Caco-2 (cell line): ENCODE measurements around the gene BTBD8. TPM values are rescaled to one million over a fixed set of nuclear protein-coding genes. Genes with fewer than 3 reads are reported as not detected.

ENCODE experiments used
- BruUV-seq: library from RNA; stranded (reverse); fragments of 400-500 nt; replicated peaks from 2 replicates; lab custom pipeline; 2021; lab: Mats Ljungman, UMichigan
- CTCF ChIA-PET: fragments of 300-600 bp; sonication (Branson Sonifier 250); formaldehyde crosslinking; loops from one replicate; lab custom pipeline; 2022; ENCODE audit warnings: antibody characterized with exemption; lab: Charles Lee
- POLR2A ChIA-PET: fragments of 300-600 bp; sonication (Branson Sonifier 250); formaldehyde crosslinking; loops from one replicate; lab custom pipeline; 2022; ENCODE audit warnings: antibody characterized with exemption; lab: Charles Lee
- DNase-seq, 2 experiments: peaks; one replicate each; pipeline versions ENCODE4 v3.0.0 to v3.0.0-alpha.2; 2020 to 2022
- H3K27me3 ChIP-seq: replicated peaks from 2 replicates; pipeline ENCODE4 v1.6.0; 2011; ENCODE audit warnings: low read length; ENCODE audit not compliant: control insufficient read depth, insufficient read depth
- H3K36me3 ChIP-seq: 2 replicates; pipeline ENCODE4 v1.5.1; 2011; ENCODE audit warnings: low read length; ENCODE audit not compliant: control insufficient read depth, insufficient read depth
- H3K4me1 ChIP-seq: fragments of 250-450 bp; sonication (Bioruptor Pico); 2 replicates; pipeline ENCODE4 v1.5.1; 2020; ENCODE audit warnings: mild to moderate bottlenecking
- H3K4me3 ChIP-seq: 2 replicates; pipeline ENCODE4 v1.5.1; 2011; ENCODE audit warnings: low read depth, mild to moderate bottlenecking, control low read depth, low read length
- H3K9me3 ChIP-seq: fragments of 250-450 bp; sonication (Bioruptor Pico); 2 replicates; pipeline ENCODE4 v1.5.1; 2020; ENCODE audit warnings: mild to moderate bottlenecking, moderate library complexity
- H3K27ac Mint-ChIP-seq: one replicate; pipeline ENCODE4 v1.8.0; 2022; ENCODE audit warnings: mixed read lengths; ENCODE audit not compliant: unreplicated experiment
- H3K27me3 Mint-ChIP-seq: one replicate; pipeline ENCODE4 v1.8.0; 2022; ENCODE audit warnings: mixed read lengths; ENCODE audit not compliant: insufficient read depth, unreplicated experiment
- H3K36me3 Mint-ChIP-seq: one replicate; pipeline ENCODE4 v1.8.0; 2022; ENCODE audit warnings: mild to moderate bottlenecking, mixed read lengths; ENCODE audit not compliant: insufficient read depth, unreplicated experiment
- H3K4me1 Mint-ChIP-seq: one replicate; pipeline ENCODE4 v1.8.0; 2022; ENCODE audit warnings: low read depth, mixed read lengths; ENCODE audit not compliant: unreplicated experiment
- H3K4me3 Mint-ChIP-seq: one replicate; pipeline ENCODE4 v1.8.0; 2022; ENCODE audit warnings: mild to moderate bottlenecking, moderate library complexity, mixed read lengths; ENCODE audit not compliant: unreplicated experiment
- H3K9me3 Mint-ChIP-seq: one replicate; pipeline ENCODE4 v1.8.0; 2022; ENCODE audit warnings: mixed read lengths; ENCODE audit not compliant: unreplicated experiment
- CTCF ChIP-seq, 2 experiments: fragments of 200-600 bp in 1 of 2; IDR thresholded peaks; 1 replicate in 1 of 2; 2 replicates in 1 of 2; pipeline versions ENCODE4 v1.5.1 to v1.8.0; 2011 to 2022; ENCODE audit warnings: antibody characterized with exemption in 1 of 2, control low read depth in 1 of 2, inconsistent platforms in 1 of 2, low read depth in 1 of 2, low read length in 1 of 2, mild to moderate bottlenecking in 1 of 2, moderate library complexity in 1 of 2; ENCODE audit not compliant: insufficient read depth in 1 of 2, severe bottlenecking in 1 of 2, unreplicated experiment in 1 of 2
- intact Hi-C: fragments of 100-400 bp; cut with micrococcal nuclease; formaldehyde crosslinking; loops from one replicate; pipeline ENCODE4 v1.10.0; 2022; ENCODE audit not compliant: unreplicated experiment
- total RNA-seq: library from RNA; stranded (reverse); gene quantifications from 2 replicates; pipeline ENCODE4 v1.2.3, GENCODE V29; 2022

The BTBD8 gene
- total RNA-seq, 1 experiment from 2014 or later = 1.1 TPM

GRCh38 chr1:92169214-92170005, 89.3 kb downstream of the BTBD8 start:
- H3K9me3 Mint-ChIP-seq = no peaks in the 10 kb centered on the region
- DNase-seq = no peak
- Histone ChIP-seq H3K4me1 (no peaks in the 10 kb centered on the region), H3K27me3 (no peaks in the 10 kb centered on the region), H3K9me3 (no peaks in the 10 kb centered on the region), H3K4me3 (no peak overlapping the region), H3K36me3 (no peaks in the 10 kb centered on the region)
- ChIA-PET CTCF (no interaction called here), POLR2A (no interaction called here)
- no peak for TF ChIP-seq CTCF (IDR thresholded peaks at IDR 0.05; ENCODE audit: insufficient read depth in 1 of 2, low read depth in 1 of 2, low read length in 1 of 2, severe bottlenecking in 1 of 2, unreplicated experiment in 1 of 2)
- H3K4me1 Mint-ChIP-seq = no peaks in the 10 kb centered on the region
- H3K27ac Mint-ChIP-seq = no peak overlapping the region
- intact Hi-C loops = no loop called here
- no peaks in the 10 kb centered on the region for H3K27me3 Mint-ChIP-seq
- H3K36me3 Mint-ChIP-seq = no peaks in the 10 kb centered on the region
- no peak overlapping the region for H3K4me3 Mint-ChIP-seq
- no TSS peak for BruUV-seq

- TF ChIP-seq CTCF (IDR thresholded peaks at IDR 0.05; ENCODE audit: insufficient read depth in 1 of 2, low read depth in 1 of 2, low read length in 1 of 2, severe bottlenecking in 1 of 2, unreplicated experiment in 1 of 2) = no peak
- no peaks in the 10 kb centered on the region for H3K9me3 Mint-ChIP-seq
- no TSS peak for BruUV-seq
- Histone ChIP-seq H3K36me3 (no peaks in the 10 kb centered on the region), H3K4me1 (no peaks in the 10 kb centered on the region), H3K27me3 (no peaks in the 10 kb centered on the region), H3K9me3 (no peaks in the 10 kb centered on the region), H3K4me3 (no peak overlapping the region)
- no peak for DNase-seq
- no peaks in the 10 kb centered on the region for H3K36me3 Mint-ChIP-seq
- H3K27ac Mint-ChIP-seq = no peak overlapping the region
- CTCF ChIA-PET = no interaction called here
- H3K27me3 Mint-ChIP-seq = peaks cover 5% of the 10 kb centered on the region
- no peak overlapping the region for H3K4me3 Mint-ChIP-seq
- POLR2A ChIA-PET = no interaction called here
- intact Hi-C loops = no loop called here
- no peaks in the 10 kb centered on the region for H3K4me1 Mint-ChIP-seq
These were observed 104.5 kb downstream of the BTBD8 start for GRCh38 chr1:92184632-92185031.

GRCh38 chr1:92186081-92186480, 105.9 kb downstream of the BTBD8 start:
- CTCF ChIA-PET = no interaction called here

More at GRCh38 chr1:92186081-92186480, 105.9 kb downstream of the BTBD8 start:
- H3K27ac Mint-ChIP-seq = no peak overlapping the region
- Histone ChIP-seq H3K4me1 (no peaks in the 10 kb centered on the region), H3K27me3 (no peaks in the 10 kb centered on the region), H3K9me3 (no peaks in the 10 kb centered on the region), H3K36me3 (no peaks in the 10 kb centered on the region), H3K4me3 (no peak overlapping the region)
- H3K9me3 Mint-ChIP-seq = no peaks in the 10 kb centered on the region
- no peak for TF ChIP-seq CTCF (IDR thresholded peaks at IDR 0.05; ENCODE audit: insufficient read depth in 1 of 2, low read depth in 1 of 2, low read length in 1 of 2, severe bottlenecking in 1 of 2, unreplicated experiment in 1 of 2)
- H3K36me3 Mint-ChIP-seq = no peaks in the 10 kb centered on the region
- no peaks in the 10 kb centered on the region for H3K4me1 Mint-ChIP-seq
- BruUV-seq = no TSS peak
- peaks cover 7% of the 10 kb centered on the region for H3K27me3 Mint-ChIP-seq
- intact Hi-C loops = no loop called here
- DNase-seq = no peak
- POLR2A ChIA-PET = no interaction called here
- no peak overlapping the region for H3K4me3 Mint-ChIP-seq
